NT2/D1 (cell line): ENCODE data around the gene PPFIA2.

ENCODE experiments used
- DNase-seq: peaks from one replicate; pipeline ENCODE4 v3.0.0-alpha.2; 2011; ENCODE audit warnings: low read depth, low spot score
- H3K27me3 ChIP-seq: 2 replicates; pipeline ENCODE4 v1.6.0; 2011; ENCODE audit warnings: mild to moderate bottlenecking; ENCODE audit not compliant: insufficient read length, insufficient read depth
- H3K36me3 ChIP-seq: 2 replicates; pipeline ENCODE4 v1.6.1; 2011; ENCODE audit warnings: mild to moderate bottlenecking, low read length, mixed read lengths; ENCODE audit not compliant: insufficient read depth, insufficient read length
- H3K4me1 ChIP-seq: 2 replicates; pipeline ENCODE4 v1.5.1; 2011; ENCODE audit not compliant: insufficient read depth, insufficient read length
- H3K4me3 ChIP-seq: 2 replicates; pipeline ENCODE4 v1.5.1; 2011; ENCODE audit warnings: low read depth; ENCODE audit not compliant: insufficient read length
- H3K9ac ChIP-seq: 2 replicates; pipeline ENCODE4 v1.6.0; 2011; ENCODE audit warnings: low read depth; ENCODE audit not compliant: insufficient read length
- H3K9me3 ChIP-seq: 2 replicates; pipeline ENCODE4 v1.5.1; 2011; ENCODE audit warnings: mild to moderate bottlenecking, low read length; ENCODE audit not compliant: insufficient read depth
- SUZ12 ChIP-seq: IDR thresholded peaks from 2 replicates; pipeline ENCODE4 v1.6.1; 2011; ENCODE audit not compliant: insufficient read length, insufficient read depth; ENCODE audit errors: extremely low read depth
- YY1 ChIP-seq: IDR thresholded peaks from 2 replicates; pipeline ENCODE4 v1.6.1; 2011; ENCODE audit not compliant: insufficient read length, insufficient read depth
- ZNF274 ChIP-seq: IDR thresholded peaks from 2 replicates; pipeline ENCODE4 v1.6.1; 2011; ENCODE audit warnings: mild to moderate bottlenecking, low read depth, low read length

Gene PPFIA2

DNA sequence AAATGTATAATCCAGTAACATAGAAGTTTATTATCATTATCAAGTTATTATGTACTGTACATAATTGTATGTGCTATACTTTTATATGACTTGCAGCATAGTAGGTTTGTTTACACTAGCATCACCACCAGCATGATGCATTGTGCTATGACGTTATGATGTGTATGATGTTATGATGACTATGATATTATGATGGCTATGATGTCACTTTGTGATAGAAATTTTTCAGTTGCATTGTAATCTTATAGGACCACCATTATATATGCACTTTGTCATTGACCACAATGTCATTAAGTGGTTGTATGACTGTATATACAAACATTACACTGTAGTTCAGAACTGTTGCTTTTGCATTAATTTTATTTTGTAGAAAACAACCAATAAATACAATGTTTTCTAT is 173.4 kb downstream of the PPFIA2 start:
- H3K27me3 ChIP-seq: no peaks in the 10 kb centered on the region
- TF ChIP-seq YY1 (no peak), SUZ12 (no peak), ZNF274 (no peak)
- no peaks in the 10 kb centered on the region for H3K9me3 ChIP-seq
- no peak for DNase-seq
- no peaks in the 10 kb centered on the region for H3K36me3 ChIP-seq
- H3K4me1 ChIP-seq: no peaks in the 10 kb centered on the region
- no peak overlapping the region for H3K9ac ChIP-seq
- H3K4me3 ChIP-seq: no peak overlapping the region

DNA sequence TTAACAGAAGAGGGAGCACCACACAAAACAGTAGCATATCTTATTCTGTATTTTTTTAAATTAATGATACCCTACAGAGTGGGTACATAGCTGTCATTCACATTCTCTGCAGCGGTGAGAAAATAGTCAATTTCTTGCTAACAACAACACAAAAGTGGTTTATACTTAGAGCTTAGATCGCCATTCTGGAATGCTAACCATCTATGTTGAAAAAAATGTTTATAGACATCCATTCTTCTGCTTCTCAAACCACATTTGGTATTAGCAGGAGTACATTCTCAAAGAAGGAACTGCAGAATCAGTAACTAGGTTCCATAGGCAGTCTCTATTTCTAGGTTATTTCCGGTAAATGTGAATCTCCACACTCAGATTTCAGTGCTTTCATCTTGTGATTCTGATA is 185.9 kb downstream of the PPFIA2 start:
- no peaks in the 10 kb centered on the region for H3K36me3 ChIP-seq
- no peak for TF ChIP-seq SUZ12
- TF ChIP-seq ZNF274: no peak
- no peak for TF ChIP-seq YY1
- H3K27me3 ChIP-seq: no peaks in the 10 kb centered on the region
- H3K4me1 ChIP-seq: no peaks in the 10 kb centered on the region
- DNase-seq: no peak
- no peak overlapping the region for H3K9ac ChIP-seq
- no peaks in the 10 kb centered on the region for H3K9me3 ChIP-seq
- H3K4me3 ChIP-seq: no peak overlapping the region

DNA sequence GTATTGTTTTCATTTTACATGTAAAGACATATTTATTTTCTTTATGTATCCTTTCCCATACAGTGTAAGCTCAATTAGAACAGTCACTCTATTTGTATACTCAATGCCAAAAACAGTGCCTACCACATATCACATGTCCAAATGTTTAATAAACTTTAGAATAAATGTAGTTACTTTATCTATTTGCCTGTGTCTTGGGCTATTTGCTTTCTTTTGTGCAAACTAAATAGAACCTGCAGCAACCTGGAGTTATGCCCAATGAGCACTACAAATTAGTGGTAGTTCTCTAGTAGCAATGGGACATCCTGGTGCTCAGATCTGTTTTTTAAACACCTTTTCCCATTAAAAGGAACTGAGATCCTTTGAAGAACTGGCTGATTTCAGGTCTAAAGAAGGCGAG is 186.7 kb downstream of the PPFIA2 start:
- H3K27me3 ChIP-seq: no peaks in the 10 kb centered on the region
- DNase-seq: no peak
- no peak overlapping the region for H3K4me3 ChIP-seq
- no peaks in the 10 kb centered on the region for H3K36me3 ChIP-seq
- no peak overlapping the region for H3K9ac ChIP-seq
- H3K4me1 ChIP-seq: no peaks in the 10 kb centered on the region
- H3K9me3 ChIP-seq: no peaks in the 10 kb centered on the region
- no peak for TF ChIP-seq ZNF274
- no peak for TF ChIP-seq YY1
- TF ChIP-seq SUZ12: no peak

DNA sequence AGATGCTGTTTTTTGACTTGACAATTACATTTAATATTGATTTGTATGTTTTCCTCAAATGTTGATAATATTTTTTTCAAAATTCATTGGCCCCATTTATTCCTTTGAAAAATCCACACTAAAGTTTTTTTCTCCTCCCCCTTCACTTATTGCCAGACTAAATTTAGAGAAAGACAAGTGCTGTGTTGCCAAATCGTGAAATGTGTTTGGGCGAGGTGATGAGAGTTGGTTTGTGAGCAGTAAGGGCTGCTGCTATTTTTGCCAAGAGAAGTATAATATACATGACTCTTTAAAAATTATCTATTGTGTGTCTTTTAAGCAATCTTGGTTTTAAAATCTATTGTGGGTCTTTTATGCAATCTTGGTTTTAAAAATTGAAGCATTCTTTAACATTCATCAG is 188.9 kb downstream of the PPFIA2 start:
- Histone ChIP-seq H3K9me3 (no peaks in the 10 kb centered on the region), H3K9ac (no peak overlapping the region), H3K4me1 (no peaks in the 10 kb centered on the region), H3K4me3 (no peak overlapping the region), H3K27me3 (no peaks in the 10 kb centered on the region), H3K36me3 (no peaks in the 10 kb centered on the region)
- no peak for DNase-seq
- TF ChIP-seq YY1 (no peak), ZNF274 (no peak), SUZ12 (no peak)

DNA sequence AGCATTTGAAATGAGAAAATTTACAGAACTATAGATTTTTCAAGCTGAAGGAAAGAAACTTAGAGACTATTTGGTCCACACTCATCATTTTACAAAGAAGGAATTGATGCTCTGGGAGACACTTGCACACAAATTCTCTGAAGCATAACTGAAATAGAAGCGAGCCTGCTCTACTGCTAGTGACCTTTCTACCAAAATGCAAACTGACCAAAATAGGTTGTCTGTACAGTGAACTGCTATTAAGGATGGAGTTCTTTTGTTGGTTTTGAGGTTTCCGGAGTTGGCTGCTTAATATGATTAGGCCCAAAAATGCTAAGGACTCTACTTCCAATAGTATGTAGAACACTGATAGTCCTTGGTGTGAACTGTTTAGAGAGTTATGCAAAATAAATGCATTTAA is 194.9 kb downstream of the PPFIA2 start:
- Histone ChIP-seq H3K36me3 (no peaks in the 10 kb centered on the region), H3K4me3 (no peak overlapping the region), H3K9ac (no peak overlapping the region), H3K27me3 (no peaks in the 10 kb centered on the region), H3K9me3 (no peaks in the 10 kb centered on the region), H3K4me1 (no peaks in the 10 kb centered on the region)
- no peak for DNase-seq
- TF ChIP-seq YY1 (no peak), ZNF274 (no peak), SUZ12 (no peak)

DNA sequence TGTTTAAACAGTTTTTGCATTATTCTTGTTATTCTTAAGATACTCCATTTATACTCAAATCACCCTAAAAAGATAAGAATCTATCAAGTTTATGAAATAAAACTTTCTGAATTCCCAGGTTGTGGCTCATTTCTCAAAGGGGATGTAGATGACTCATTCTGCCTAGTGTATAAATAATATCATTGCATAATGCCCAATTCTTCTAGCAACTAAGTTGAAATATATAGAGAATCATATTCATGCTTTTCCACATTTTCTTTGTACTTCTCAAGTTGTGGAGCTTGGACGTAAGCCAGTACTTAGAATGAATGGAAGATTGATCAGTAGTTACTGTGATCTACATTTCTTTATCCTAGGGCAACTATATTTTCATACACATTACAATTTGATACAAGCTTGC is 201.1 kb downstream of the PPFIA2 start:
- H3K9ac ChIP-seq: no peak overlapping the region
- no peaks in the 10 kb centered on the region for H3K4me1 ChIP-seq
- no peak overlapping the region for H3K4me3 ChIP-seq
- no peaks in the 10 kb centered on the region for H3K36me3 ChIP-seq
- no peaks in the 10 kb centered on the region for H3K9me3 ChIP-seq
- H3K27me3 ChIP-seq: no peaks in the 10 kb centered on the region
- TF ChIP-seq SUZ12 (no peak), YY1 (no peak), ZNF274 (no peak)
- no peak for DNase-seq

GRCh38 chr12:81546811-81547210 is 212.3 kb downstream of the PPFIA2 start:
- DNase-seq: no peak
- TF ChIP-seq YY1 (no peak), SUZ12 (no peak), ZNF274 (no peak)
- no peaks in the 10 kb centered on the region for H3K9me3 ChIP-seq
- no peak overlapping the region for H3K4me3 ChIP-seq
- no peaks in the 10 kb centered on the region for H3K27me3 ChIP-seq
- no peak overlapping the region for H3K9ac ChIP-seq
- no peaks in the 10 kb centered on the region for H3K36me3 ChIP-seq
- H3K4me1 ChIP-seq: no peaks in the 10 kb centered on the region
